GM18951 (cell line): ENCODE results near the gene THUMPD2.
"Not testable (repeated sequence)": the region's sequence is repeated elsewhere in the genome, so short reads cannot be mapped to it uniquely, and the experiment has no call there.

Experiments
- POLR2A ChIP-seq: IDR thresholded peaks from 4 replicates; pipeline ENCODE4 v1.6.1; 2011; ENCODE audit warnings: mild to moderate bottlenecking; ENCODE audit not compliant: insufficient read length, insufficient read depth; ENCODE audit errors: extremely low read depth
- in situ Hi-C: fragments of 300-500 bp; cut with MboI; formaldehyde crosslinking; loops from one replicate; pipeline ENCODE4 v1.12.0; 2022; ENCODE audit warnings: low sequenced_read_pairs, mixed read lengths, inconsistent platforms; ENCODE audit not compliant: unreplicated experiment

THUMPD2 gene

GRCh38 chr2:39778775-39779340 is at the start of gene THUMPD2:
THUMPD2 (minus strand) TSS chr2:39779258; CDS start chr2:39779239, 19 bp downstream.
- in situ Hi-C loops, result no loop called here
- TF ChIP-seq POLR2A, result peak; percentile 90

- no peak for TF ChIP-seq POLR2A
- in situ Hi-C loops, result no loop called here
Measured at GRCh38 chr2:39821871-39822270, 42.8 kb upstream of the THUMPD2 start.

- in situ Hi-C loops, result no loop called here
- no peak for TF ChIP-seq POLR2A
Measured at GRCh38 chr2:39816845-39817244, 37.8 kb upstream of the THUMPD2 start.

- in situ Hi-C loops, result no loop called here
- no peak for TF ChIP-seq POLR2A
Measured at GRCh38 chr2:39816428-39816827, 37.4 kb upstream of the THUMPD2 start.

GRCh38 chr2:39805936-39806608 is 27.0 kb upstream of the THUMPD2 start:
- no peak for TF ChIP-seq POLR2A
- in situ Hi-C loops, result no loop called here

- TF ChIP-seq POLR2A, result no peak
- in situ Hi-C loops, result no loop called here
Measured at GRCh38 chr2:39803839-39804238, 24.8 kb upstream of the THUMPD2 start.

GRCh38 chr2:39800752-39801151 is 21.7 kb upstream of the THUMPD2 start:
- in situ Hi-C loops, result no loop called here
- TF ChIP-seq POLR2A, result no peak

- in situ Hi-C loops, result no loop called here
- no peak for TF ChIP-seq POLR2A
Measured at GRCh38 chr2:39796134-39796533, 17.1 kb upstream of the THUMPD2 start.

- in situ Hi-C loops, result not testable (repeated sequence)
Measured at GRCh38 chr2:39790216-39790818, 11.3 kb upstream of the THUMPD2 start.

GRCh38 chr2:39787950-39788349 is 8.9 kb upstream of the THUMPD2 start:
- TF ChIP-seq POLR2A, result no peak
- in situ Hi-C loops, result no loop called here

- TF ChIP-seq POLR2A, result no peak
Measured at GRCh38 chr2:39786761-39787522, 7.9 kb upstream of the THUMPD2 start.

GRCh38 chr2:39782591-39782990 is 3.5 kb upstream of the THUMPD2 start:
- in situ Hi-C loops, result no loop called here
- no peak for TF ChIP-seq POLR2A

More at GRCh38 chr2:39786761-39787522, 7.9 kb upstream of the THUMPD2 start:
- in situ Hi-C loops, result no loop called here

- in situ Hi-C loops, result no loop called here
- no peak for TF ChIP-seq POLR2A
Measured at GRCh38 chr2:39781697-39782096, 2.6 kb upstream of the THUMPD2 start.

GRCh38 chr2:39780825-39781600 is 2.0 kb upstream of the THUMPD2 start:
- in situ Hi-C loops, result no loop called here
- TF ChIP-seq POLR2A, result no peak
